ENCODE measurements around the gene PERCC1. TPM values are rescaled to one million over a fixed set of nuclear protein-coding genes. Genes with fewer than 3 reads are reported as not detected.

The PERCC1 gene
- total RNA-seq, 1 experiment from 2014 or later: not detected

- Histone ChIP-seq H3K27ac (ENCODE audit: low read depth, low read length, poor library complexity, severe bottlenecking) (no peak overlapping the region), H3K9me3 (ENCODE audit: low read depth, low read length, poor library complexity, severe bottlenecking) (no peaks in the 10 kb centered on the region), H3K27me3 (replicated peaks; ENCODE audit: insufficient read depth, low read depth, low read length, poor library complexity) (no peaks in the 10 kb centered on the region), H3K4me1 (ENCODE audit: insufficient read depth, low read length, poor library complexity, severe bottlenecking) (no peaks in the 10 kb centered on the region), H3K36me3 (ENCODE audit: insufficient read depth, low read length, poor library complexity, severe bottlenecking) (peaks cover 6% of the 10 kb centered on the region), H3K4me3 (ENCODE audit: low read depth, low read length, poor library complexity, severe bottlenecking) (no peak overlapping the region)
- no peak for DNase-seq (ENCODE audit: low spot score)
- intact Hi-C loops (cut with micrococcal nuclease; ENCODE audit: unreplicated experiment): no loop called here
- ChIA-PET POLR2A (ENCODE audit: low non-redundant PET) (no interaction called here), CTCF (no interaction called here)
- no TSS peak for BruUV-seq (replicated peaks)
- TF ChIP-seq CTCF (conservative IDR thresholded peaks at IDR 0.05; ENCODE audit: low read depth, low read length): no peak
- TF ChIP-seq EZH2 (IDR thresholded peaks at IDR 0.05; ENCODE audit: borderline replicate concordance, low read depth, low read length, poor library complexity, severe bottlenecking): no peak
These were observed 18.4 kb downstream of the PERCC1 start for GRCh38 chr16:1449201-1449788.

- POLR2A ChIA-PET (ENCODE audit: low non-redundant PET): no interaction called here
- intact Hi-C loops (cut with micrococcal nuclease; ENCODE audit: unreplicated experiment): no loop called here
- DNase-seq (ENCODE audit: low spot score): no peak
- peaks cover 6% of the 10 kb centered on the region for H3K36me3 ChIP-seq (ENCODE audit: insufficient read depth, low read length, poor library complexity, severe bottlenecking)
- no TSS peak for BruUV-seq (replicated peaks)
- H3K9me3 ChIP-seq (ENCODE audit: low read depth, low read length, poor library complexity, severe bottlenecking): no peaks in the 10 kb centered on the region
- TF ChIP-seq CTCF (conservative IDR thresholded peaks at IDR 0.05; ENCODE audit: low read depth, low read length) (peak; percentile 28; the same call in 1 of the 2 replicates), EZH2 (IDR thresholded peaks at IDR 0.05; ENCODE audit: borderline replicate concordance, low read depth, low read length, poor library complexity, severe bottlenecking) (no peak)
- CTCF ChIA-PET: no interaction called here
- no peak overlapping the region for H3K27ac ChIP-seq (ENCODE audit: low read depth, low read length, poor library complexity, severe bottlenecking)
- no peaks in the 10 kb centered on the region for H3K4me1 ChIP-seq (ENCODE audit: insufficient read depth, low read length, poor library complexity, severe bottlenecking)
- H3K27me3 ChIP-seq (replicated peaks; ENCODE audit: insufficient read depth, low read depth, low read length, poor library complexity): no peaks in the 10 kb centered on the region
- H3K4me3 ChIP-seq (ENCODE audit: low read depth, low read length, poor library complexity, severe bottlenecking): no peak overlapping the region
These were observed 19.3 kb downstream of the PERCC1 start for GRCh38 chr16:1450218-1450617.

GRCh38 chr16:1450841-1451240 is 20.0 kb downstream of the PERCC1 start:
- Histone ChIP-seq H3K27ac (ENCODE audit: low read depth, low read length, poor library complexity, severe bottlenecking) (no peak overlapping the region), H3K4me3 (ENCODE audit: low read depth, low read length, poor library complexity, severe bottlenecking) (no peak overlapping the region), H3K27me3 (replicated peaks; ENCODE audit: insufficient read depth, low read depth, low read length, poor library complexity) (no peaks in the 10 kb centered on the region), H3K9me3 (ENCODE audit: low read depth, low read length, poor library complexity, severe bottlenecking) (no peaks in the 10 kb centered on the region), H3K36me3 (ENCODE audit: insufficient read depth, low read length, poor library complexity, severe bottlenecking) (peaks cover 6% of the 10 kb centered on the region), H3K4me1 (ENCODE audit: insufficient read depth, low read length, poor library complexity, severe bottlenecking) (no peaks in the 10 kb centered on the region)
- TF ChIP-seq EZH2 (IDR thresholded peaks at IDR 0.05; ENCODE audit: borderline replicate concordance, low read depth, low read length, poor library complexity, severe bottlenecking): no peak
- TF ChIP-seq CTCF (conservative IDR thresholded peaks at IDR 0.05; ENCODE audit: low read depth, low read length): no peak
- intact Hi-C loops (cut with micrococcal nuclease; ENCODE audit: unreplicated experiment): no loop called here
- ChIA-PET CTCF (no interaction called here), POLR2A (ENCODE audit: low non-redundant PET) (no interaction called here)
- no peak for DNase-seq (ENCODE audit: low spot score)
- no TSS peak for BruUV-seq (replicated peaks)

Measured in A673 (cell line).